Endothelial cell of umbilical vein (primary cell): ENCODE data around the gene TRMT2B. TPM values are rescaled to one million over a fixed set of nuclear protein-coding genes. Genes with fewer than 3 reads are reported as not detected.

Experiments
- BruUV-seq: library from RNA; stranded (reverse); fragments of 400-500 nt; replicated peaks from 2 replicates; lab custom pipeline; 2021; lab: Mats Ljungman, UMichigan
- CTCF ChIA-PET: fragments of 300-600, 350-600 bp; sonication (Branson Sonifier 250); formaldehyde crosslinking; loops from one replicate; lab custom pipeline; 2021; ENCODE audit warnings: antibody characterized with exemption, inconsistent platforms; lab: Charles Lee
- POLR2A ChIA-PET: fragments of 300-600, 350-600 bp; sonication (Branson Sonifier 250); formaldehyde crosslinking; loops from one replicate; lab custom pipeline; 2021; ENCODE audit warnings: antibody characterized with exemption, inconsistent platforms; lab: Charles Lee
- DNase-seq: peaks from one replicate; pipeline ENCODE4 v3.0.0-alpha.2; 2011; ENCODE audit warnings: low read depth, low spot score
- FAIRE-seq: peaks from 2 replicates; lab custom pipeline; 2011; peaks lifted over from hg19 to GRCh38; lab: Jason Lieb, UNC
- H2AFZ ChIP-seq: 2 replicates; pipeline ENCODE4 v1.6.0; 2012; ENCODE audit warnings: low read depth, low read length, control low read depth, inconsistent platforms
- H3K27ac ChIP-seq: 2 replicates; pipeline ENCODE4 v1.5.1; 2011; ENCODE audit warnings: low read depth, mild to moderate bottlenecking, control low read depth, low read length, moderate library complexity; ENCODE audit not compliant: insufficient read depth
- H3K27me3 ChIP-seq, 2 experiments: 2 replicates each; pipeline versions ENCODE4 v1.6.0 to v1.6.1; 2011; ENCODE audit warnings: low read length in 2 of 2, mixed read lengths in 1 of 2; ENCODE audit not compliant: control insufficient read depth in 2 of 2, insufficient read depth in 2 of 2
- H3K36me3 ChIP-seq, 2 experiments: 2 replicates in 1 of 2; 3 replicates in 1 of 2; pipeline ENCODE4 v1.5.1; 2011; ENCODE audit warnings: low read length in 2 of 2, mild to moderate bottlenecking in 1 of 2, moderate library complexity in 1 of 2; ENCODE audit not compliant: control insufficient read depth in 2 of 2, insufficient read depth in 2 of 2; ENCODE audit errors: extremely low read depth in 1 of 2
- H3K4me1 ChIP-seq: 3 replicates; pipeline ENCODE4 v1.5.1; 2011; ENCODE audit warnings: mild to moderate bottlenecking, low read length; ENCODE audit not compliant: control insufficient read depth, insufficient read depth; ENCODE audit errors: extremely low read depth
- H3K4me2 ChIP-seq: 2 replicates; pipeline ENCODE4 v1.6.1; 2011; ENCODE audit warnings: low read length, control low read depth, mixed read lengths; ENCODE audit not compliant: insufficient read depth
- H3K4me3 ChIP-seq, 3 experiments: fragments of 200-600 bp in 1 of 3; sonication (generic), shearing (Covaris generic) in 1 of 3; replicated peaks in 1 of 3; 2 replicates each; pipeline ENCODE4 v1.5.1; 2011 to 2016; ENCODE audit warnings: control low read depth in 3 of 3, low read length in 3 of 3, mild to moderate bottlenecking in 2 of 3, inconsistent platforms in 1 of 3, low read depth in 1 of 3, moderate library complexity in 1 of 3; ENCODE audit not compliant: insufficient read depth in 1 of 3
- H3K79me2 ChIP-seq: 2 replicates; pipeline ENCODE4 v1.6.0; 2012; ENCODE audit warnings: low read length, inconsistent platforms; ENCODE audit not compliant: control insufficient read depth, insufficient read depth
- H3K9ac ChIP-seq: replicated peaks from 2 replicates; pipeline ENCODE3; 2011; ENCODE audit warnings: low read length, control low read depth; ENCODE audit not compliant: insufficient read depth; ENCODE audit errors: extremely low read depth
- H3K9me1 ChIP-seq: replicated peaks from 3 replicates; pipeline ENCODE4 v1.6.0; 2011; ENCODE audit warnings: mild to moderate bottlenecking, low read length; ENCODE audit not compliant: control insufficient read depth, insufficient read depth; ENCODE audit errors: extremely low read depth
- H3K9me3 ChIP-seq: replicated peaks from 2 replicates; pipeline ENCODE4 v1.5.1; 2012; ENCODE audit warnings: low read length, inconsistent platforms; ENCODE audit not compliant: control insufficient read depth, insufficient read depth
- H4K20me1 ChIP-seq: replicated peaks from 2 replicates; pipeline ENCODE3; 2011; ENCODE audit warnings: mild to moderate bottlenecking, low read length; ENCODE audit not compliant: control insufficient read depth, insufficient read depth; ENCODE audit errors: extremely low read depth
- EZH2 ChIP-seq: IDR thresholded peaks from 2 replicates; pipeline ENCODE4 v1.6.1; 2012; ENCODE audit warnings: borderline replicate concordance, low read depth, mild to moderate bottlenecking, moderate library complexity, low read length, inconsistent platforms; ENCODE audit not compliant: severe bottlenecking
- FOS ChIP-seq: IDR thresholded peaks from 2 replicates; pipeline ENCODE4 v1.6.1; 2011; ENCODE audit warnings: mild to moderate bottlenecking, low read length, moderate library complexity, borderline replicate concordance; ENCODE audit not compliant: insufficient read depth
- GATA2 ChIP-seq: IDR thresholded peaks from 2 replicates; pipeline ENCODE4 v1.7.0; 2011; ENCODE audit warnings: low read depth, mild to moderate bottlenecking, moderate library complexity, mixed read lengths, low read length; ENCODE audit not compliant: insufficient read length, insufficient read depth
- JUN ChIP-seq: IDR thresholded peaks from 2 replicates; pipeline ENCODE4 v1.6.1; 2011; ENCODE audit warnings: borderline replicate concordance, low read depth; ENCODE audit not compliant: insufficient read length, insufficient read depth
- MYC ChIP-seq: IDR thresholded peaks from one replicate; pipeline ENCODE4 v1.6.1; 2011; ENCODE audit warnings: mild to moderate bottlenecking, low read depth, low read length
- POLR2A ChIP-seq: IDR thresholded peaks from 2 replicates; pipeline ENCODE4 v1.6.1; 2012; ENCODE audit warnings: low read depth, mild to moderate bottlenecking, control low read depth, low read length
- POLR2AphosphoS5 ChIP-seq: IDR thresholded peaks from 2 replicates; pipeline ENCODE4 v1.6.1; 2012; ENCODE audit warnings: low read depth, mild to moderate bottlenecking, control low read depth, low read length, moderate library complexity; ENCODE audit not compliant: insufficient read depth
- dilution Hi-C: fragments of 300-500 bp; cut with MboI; formaldehyde crosslinking; loops from one replicate; pipeline ENCODE4 v1.15.0; 2019; ENCODE audit warnings: low sequenced_read_pairs; ENCODE audit not compliant: extremely low pct_ligation_motif_present
- intact Hi-C: fragments of 100-400 bp; cut with micrococcal nuclease; formaldehyde crosslinking; loops from one replicate; pipeline ENCODE4 v1.10.0; 2022
- polyA plus RNA-seq, 4 experiments: library from polyadenylated mRNA; depleted of rRNA in 3 of 4; stranded (reverse) in 3 of 4; unstranded in 1 of 4; fragments of >200 nt; gene quantifications; 2 replicates each; pipeline versions ENCODE4 v1.2.1 to v1.2.3, GENCODE V29; 2011 to 2012; ENCODE audit warnings: missing spikeins in 1 of 4
- total RNA-seq: library from RNA; stranded (reverse); gene quantifications from 2 replicates; pipeline ENCODE4 v1.2.3, GENCODE V29; 2021
- TF ChIP-seq, protein P1 (sequence below), 2 donors: IDR thresholded peaks; 1 replicate in 1 of 2; 2 replicates in 1 of 2; pipeline ENCODE4 v1.5.1; 2011; ENCODE audit warnings: low read length in 2 of 2, mild to moderate bottlenecking in 2 of 2, moderate library complexity in 2 of 2, control low read depth in 1 of 2, inconsistent platforms in 1 of 2, low read depth in 1 of 2; ENCODE audit not compliant: insufficient read depth in 1 of 2; ENCODE audit errors: extremely low read depth in 1 of 2
- TF ChIP-seq, protein P2 (sequence below): IDR thresholded peaks from 2 replicates; pipeline ENCODE4 v1.6.1; 2011; ENCODE audit not compliant: insufficient read depth, insufficient read length

Gene TRMT2B
- total and polyA plus RNA-seq, 2 donors (not counting 3 experiments of a cell fraction or from before 2014, with no cell fraction given) = 18.3 to 21.3 TPM

DNA sequence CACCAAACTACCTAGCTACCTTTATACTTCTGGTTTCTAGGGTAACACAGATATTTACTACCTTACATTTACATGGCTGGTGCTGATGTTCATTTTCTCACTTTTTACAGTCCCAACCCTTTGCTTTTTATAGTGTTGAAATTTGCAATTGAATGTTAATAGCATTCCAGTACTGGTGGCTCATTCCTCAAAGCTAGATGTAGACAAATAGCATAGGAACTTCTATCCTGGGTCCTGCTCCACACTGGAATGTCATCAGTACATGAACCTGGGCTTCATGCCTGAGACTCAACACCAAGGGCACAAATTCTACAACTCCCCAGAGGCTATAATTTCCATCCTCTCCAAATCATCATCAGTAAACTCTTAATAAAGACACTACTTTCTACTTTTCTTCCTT is 10.3 kb upstream of the TRMT2B start:
- no peak overlapping the region for H3K9ac ChIP-seq
- no TSS peak for BruUV-seq
- H3K36me3 ChIP-seq = no peaks in the 10 kb centered on the region
- H3K9me3 ChIP-seq = no peaks in the 10 kb centered on the region
- no peaks in the 10 kb centered on the region for H3K9me1 ChIP-seq
- H3K4me2 ChIP-seq = no peak overlapping the region
- no peak for FAIRE-seq
- intact Hi-C loops (no loop called here), dilution Hi-C loops (no loop called here)
- DNase-seq = no peak
- H3K79me2 ChIP-seq = no peaks in the 10 kb centered on the region
- H3K27me3 ChIP-seq = no peaks in the 10 kb centered on the region
- ChIA-PET CTCF (no interaction called here), POLR2A (no interaction called here)
- TF ChIP-seq POLR2AphosphoS5 (no peak), FOS (no peak), JUN (no peak), GATA2 (no peak), POLR2A (no peak), MYC (no peak), EZH2 (no peak)
- TF ChIP-seq, protein P1, sequence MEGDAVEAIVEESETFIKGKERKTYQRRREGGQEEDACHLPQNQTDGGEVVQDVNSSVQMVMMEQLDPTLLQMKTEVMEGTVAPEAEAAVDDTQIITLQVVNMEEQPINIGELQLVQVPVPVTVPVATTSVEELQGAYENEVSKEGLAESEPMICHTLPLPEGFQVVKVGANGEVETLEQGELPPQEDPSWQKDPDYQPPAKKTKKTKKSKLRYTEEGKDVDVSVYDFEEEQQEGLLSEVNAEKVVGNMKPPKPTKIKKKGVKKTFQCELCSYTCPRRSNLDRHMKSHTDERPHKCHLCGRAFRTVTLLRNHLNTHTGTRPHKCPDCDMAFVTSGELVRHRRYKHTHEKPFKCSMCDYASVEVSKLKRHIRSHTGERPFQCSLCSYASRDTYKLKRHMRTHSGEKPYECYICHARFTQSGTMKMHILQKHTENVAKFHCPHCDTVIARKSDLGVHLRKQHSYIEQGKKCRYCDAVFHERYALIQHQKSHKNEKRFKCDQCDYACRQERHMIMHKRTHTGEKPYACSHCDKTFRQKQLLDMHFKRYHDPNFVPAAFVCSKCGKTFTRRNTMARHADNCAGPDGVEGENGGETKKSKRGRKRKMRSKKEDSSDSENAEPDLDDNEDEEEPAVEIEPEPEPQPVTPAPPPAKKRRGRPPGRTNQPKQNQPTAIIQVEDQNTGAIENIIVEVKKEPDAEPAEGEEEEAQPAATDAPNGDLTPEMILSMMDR (IDR thresholded peaks at IDR 0.05; ENCODE audit: extremely low read depth in 1 of 2, insufficient read depth in 1 of 2, low read depth in 1 of 2, low read length in 2 of 2) = no peak
- TF ChIP-seq, protein P2, sequence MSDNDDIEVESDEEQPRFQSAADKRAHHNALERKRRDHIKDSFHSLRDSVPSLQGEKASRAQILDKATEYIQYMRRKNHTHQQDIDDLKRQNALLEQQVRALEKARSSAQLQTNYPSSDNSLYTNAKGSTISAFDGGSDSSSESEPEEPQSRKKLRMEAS = no peak
- peaks cover 4% of the 10 kb centered on the region for H3K4me1 ChIP-seq
- H3K4me3 ChIP-seq = no peak overlapping the region
- H4K20me1 ChIP-seq = no peaks in the 10 kb centered on the region
- H3K27ac ChIP-seq = no peak overlapping the region
- no peak overlapping the region for H2AFZ ChIP-seq
